Psoas muscle (tissue), 8 donors: ENCODE data around the gene PRKCA. TPM values are rescaled to one million over a fixed set of nuclear protein-coding genes. Genes with fewer than 3 reads are reported as not detected.
A peak's percentile ranks its signal among the peaks of the same experiment; 100 is the strongest.

ENCODE experiments used
- ATAC-seq, 4 donors: fragments of 200-7000 bp; cut with Tn5 transposase; one replicate each; pipeline ENCODE4 v1.9.1; 2020; ENCODE audit warnings: moderate library complexity in 3 of 4, mild to moderate bottlenecking in 2 of 4
- DNase-seq, 2 donors: peaks; one replicate each; pipeline ENCODE4 v3.0.0-alpha.2; 2020
- H3K27ac ChIP-seq: fragments of 200-600 bp; one replicate; pipeline ENCODE4 v1.8.0; 2022
- H3K27me3 ChIP-seq, 3 donors: fragments of 200-600 bp in 1 of 3; one replicate each; pipeline versions ENCODE4 v1.6.1 to v1.8.0; 2013 to 2022; ENCODE audit warnings: low read length in 2 of 3, mild to moderate bottlenecking in 2 of 3, moderate library complexity in 1 of 3; ENCODE audit not compliant: insufficient read depth in 3 of 3
- H3K36me3 ChIP-seq, 2 donors: fragments of 200-600 bp in 1 of 2; one replicate each; pipeline versions ENCODE4 v1.6.1 to v1.8.0; 2013 to 2022; ENCODE audit warnings: low read depth in 1 of 2, mild to moderate bottlenecking in 1 of 2, moderate library complexity in 1 of 2; ENCODE audit not compliant: insufficient read depth in 1 of 2
- H3K4me1 ChIP-seq: fragments of 200-600 bp; one replicate; pipeline ENCODE4 v1.8.0; 2022
- H3K4me3 ChIP-seq: fragments of 200-600 bp; one replicate; pipeline ENCODE4 v1.8.0; 2022; ENCODE audit warnings: mild to moderate bottlenecking
- H3K9me3 ChIP-seq: fragments of 200-600 bp; one replicate; pipeline ENCODE4 v1.8.0; 2022
- CTCF ChIP-seq: fragments of 200-600 bp; IDR thresholded peaks from one replicate; pipeline ENCODE4 v1.8.0; 2022; ENCODE audit warnings: antibody characterized with exemption
- WGBS, 3 donors: extraction: QIAGEN DNeasy Blood & Tissue Kit; methylation state at CpG; one replicate each; pipeline versions ENCODE4 v1.1.6 to v1.1.7; 2013; 5-methylcytosine and 5-hydroxymethylcytosine counted together
- intact Hi-C, 2 donors: fragments of 100-400 bp; cut with DNase I; formaldehyde crosslinking; loops; one replicate each; pipeline versions ENCODE4 v1.11.0 to v1.14.2; 2022
- polyA plus RNA-seq, 3 donors: library from polyadenylated mRNA; stranded (reverse); fragments of 200-250 nt; gene quantifications; one replicate each; pipeline ENCODE4 v1.2.3, GENCODE V29; 2013
- total RNA-seq, 4 donors: library from RNA; stranded (reverse); fragmentation: NEBNext Ultra II Directional in 2 of 4; extraction: Animal tissue kit (Norgen Biotek cat#: 25700) in 2 of 4; gene quantifications; one replicate each; pipeline versions ENCODE4 v1.2.1 to v1.2.4, GENCODE V29; 2021 to 2023
- donor health status: healthy with polysubstance abuse.
- donor health status: DM: no; HTN: no; CAD: no; lungs with moderate emphysema.
- donor health status: Bipolar disorder and iron deficiency.
- donor health status: healthy.
- donor health status: DM: yes; HTN: yes; CAD: no.
- donor health status: DM: no; HTN: no; CAD: no.
- donor health status: DM: no; HTN: no; CAD: no.
- donor health status: DM: yes; HTN: yes; CAD: no.

The PRKCA gene
- total and polyA plus RNA-seq, 7 donors = 0.35 to 15.5 (median 8.2) TPM

- TF ChIP-seq CTCF = no peak
- Histone ChIP-seq H3K4me3 (no peak overlapping the region), H3K36me3 (no peaks in the 10 kb centered on the region), H3K27ac (no peak overlapping the region), H3K4me1 (peaks cover 13% of the 10 kb centered on the region), H3K9me3 (no peaks in the 10 kb centered on the region), H3K27me3 (no peaks in the 10 kb centered on the region)
- intact Hi-C loops = no loop called here
- ATAC-seq (peak in 3 of 4 donors; percentile 46 to 74 (median 48)), DNase-seq (peak in 1 of 2 donors; percentile 24)
- whole genome bisulfite sequencing, 3 donors = 49 to 68% (median 55%) methylated on average over 7 of the region's 7 CpGs
Measured at GRCh38 chr17:66507103-66507923, 204.9 kb downstream of the PRKCA start.

- WGBS, 3 donors = 86 to 90% (median 90%) methylated on average over 10 of the region's 10 CpGs
- intact Hi-C loops = no loop called here
- H3K36me3 ChIP-seq = no peaks in the 10 kb centered on the region
- H3K9me3 ChIP-seq = no peaks in the 10 kb centered on the region
- DNase-seq = no peak
- no peaks in the 10 kb centered on the region for H3K27me3 ChIP-seq
- H3K27ac ChIP-seq = peak overlapping the region; percentile 14
- TF ChIP-seq CTCF = no peak
- ATAC-seq = no peak
- H3K4me3 ChIP-seq = no peak overlapping the region
- H3K4me1 ChIP-seq = peaks cover 13% of the 10 kb centered on the region
Measured at GRCh38 chr17:66507982-66508760, 205.8 kb downstream of the PRKCA start.

- Histone ChIP-seq H3K36me3 (no peaks in the 10 kb centered on the region), H3K9me3 (no peaks in the 10 kb centered on the region), H3K4me3 (no peak overlapping the region), H3K4me1 (peaks cover 13% of the 10 kb centered on the region), H3K27me3 (no peaks in the 10 kb centered on the region), H3K27ac (peak overlapping the region; percentile 59)
- no peak for TF ChIP-seq CTCF
- ATAC-seq (peak; percentile 35 to 91 (median 72)), DNase-seq (no peak)
- WGBS, 3 donors = 57 to 68% (median 60%) methylated on average over 8 of the region's 8 CpGs
- intact Hi-C loops = no loop called here
Measured at GRCh38 chr17:66508896-66509844, 206.8 kb downstream of the PRKCA start.

- DNase-seq (no peak), ATAC-seq (no peak)
- Histone ChIP-seq H3K4me1 (peaks cover 13% of the 10 kb centered on the region), H3K9me3 (no peaks in the 10 kb centered on the region), H3K27me3 (no peaks in the 10 kb centered on the region), H3K36me3 (no peaks in the 10 kb centered on the region), H3K27ac (peak overlapping the region; percentile 59), H3K4me3 (no peak overlapping the region)
- TF ChIP-seq CTCF = no peak
- intact Hi-C loops = no loop called here
- WGBS, 3 donors = 86 to 89% (median 88%) methylated on average over 3 of the region's 3 CpGs
Measured at GRCh38 chr17:66509926-66510325, 207.5 kb downstream of the PRKCA start.
